Suprapubic skin (tissue), 4 donors: ENCODE results near the gene NDUFS5. TPM values are rescaled to one million over a fixed set of nuclear protein-coding genes. Genes with fewer than 3 reads are reported as not detected.

Experiments used
- DNase-seq, 2 donors: peaks; one replicate each; pipeline ENCODE4 v3.0.0-alpha.2; 2019; ENCODE audit warnings: low spot score in 2 of 2
- H3K27ac ChIP-seq: fragments of 200-600 bp; sonication (generic); one replicate; pipeline ENCODE4 v1.5.1; 2019
- H3K27me3 ChIP-seq: fragments of 200-600 bp; sonication (generic); one replicate; pipeline ENCODE4 v1.5.1; 2019
- H3K36me3 ChIP-seq: fragments of 200-600 bp; sonication (generic); one replicate; pipeline ENCODE4 v1.5.1; 2019
- H3K4me1 ChIP-seq: fragments of 200-600 bp; sonication (generic); one replicate; pipeline ENCODE4 v1.5.1; 2019
- H3K4me3 ChIP-seq: fragments of 200-600 bp; sonication (generic); one replicate; pipeline ENCODE4 v1.5.1; 2019; ENCODE audit warnings: mild to moderate bottlenecking
- H3K9me3 ChIP-seq: fragments of 200-600 bp; sonication (generic); one replicate; pipeline ENCODE4 v1.5.1; 2019
- EP300 ChIP-seq: sonication (generic); formaldehyde crosslinking; IDR thresholded peaks from one replicate; pipeline ENCODE4 v1.6.1; 2017; ENCODE audit warnings: antibody characterized with exemption
- POLR2A ChIP-seq, 2 donors: fragments of 450-650 bp; IDR thresholded peaks; one replicate each; pipeline ENCODE4 v1.6.1; 2017; ENCODE audit warnings: antibody characterized with exemption in 2 of 2, mild to moderate bottlenecking in 2 of 2, moderate library complexity in 2 of 2
- POLR2AphosphoS5 ChIP-seq, 3 donors: sonication (generic); formaldehyde crosslinking; IDR thresholded peaks; one replicate each; pipeline ENCODE4 v1.6.1; 2017; ENCODE audit warnings: antibody characterized with exemption in 3 of 3
- WGBS: methylation state at CpG from one replicate; pipeline ENCODE4 v1.1.5; 2018; 5-methylcytosine and 5-hydroxymethylcytosine counted together
- total RNA-seq, 4 donors: library from RNA; depleted of rRNA; stranded (reverse); fragments of >200 nt; gene quantifications; one replicate each; pipeline ENCODE4 v1.1.0, GENCODE V29; 2016
- TF ChIP-seq, protein P1 (sequence below), 2 donors: fragments of 200-600 bp in 1 of 2; fragments of 450-650 bp in 1 of 2; sonication (generic) in 1 of 2; IDR thresholded peaks; one replicate each; pipeline ENCODE4 v1.5.1; 2016 to 2019; ENCODE audit warnings: antibody characterized with exemption in 2 of 2, mild to moderate bottlenecking in 1 of 2, moderate library complexity in 1 of 2

Gene NDUFS5
- total RNA-seq, 4 donors from 2014 or later = 314 to 371 (median 352) TPM

DNA sequence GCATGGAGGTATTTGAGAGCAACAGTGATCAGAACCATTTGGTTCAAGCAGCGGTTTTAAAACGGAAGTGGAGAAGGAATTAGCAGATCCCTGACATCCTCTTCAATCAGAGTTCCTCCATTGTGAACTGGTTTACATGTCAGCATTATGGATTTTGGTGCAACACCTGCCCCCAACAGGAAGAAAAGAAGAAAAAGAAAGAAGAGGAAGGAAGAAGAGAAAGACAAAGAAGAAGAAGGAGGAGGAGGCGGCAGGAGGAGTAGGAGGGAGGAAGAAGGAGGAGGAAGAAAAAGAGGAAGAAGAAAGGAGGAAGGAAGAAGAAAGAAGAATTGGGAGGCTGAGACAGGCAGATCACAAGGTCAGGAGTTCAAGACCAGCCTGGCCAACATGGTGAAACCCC, 17.4 kb downstream of the NDUFS5 start:
- TF ChIP-seq POLR2A (IDR thresholded peaks at IDR 0.05) (no peak), POLR2AphosphoS5 (IDR thresholded peaks at IDR 0.05) (no peak), EP300 (no peak)
- TF ChIP-seq, protein P1, sequence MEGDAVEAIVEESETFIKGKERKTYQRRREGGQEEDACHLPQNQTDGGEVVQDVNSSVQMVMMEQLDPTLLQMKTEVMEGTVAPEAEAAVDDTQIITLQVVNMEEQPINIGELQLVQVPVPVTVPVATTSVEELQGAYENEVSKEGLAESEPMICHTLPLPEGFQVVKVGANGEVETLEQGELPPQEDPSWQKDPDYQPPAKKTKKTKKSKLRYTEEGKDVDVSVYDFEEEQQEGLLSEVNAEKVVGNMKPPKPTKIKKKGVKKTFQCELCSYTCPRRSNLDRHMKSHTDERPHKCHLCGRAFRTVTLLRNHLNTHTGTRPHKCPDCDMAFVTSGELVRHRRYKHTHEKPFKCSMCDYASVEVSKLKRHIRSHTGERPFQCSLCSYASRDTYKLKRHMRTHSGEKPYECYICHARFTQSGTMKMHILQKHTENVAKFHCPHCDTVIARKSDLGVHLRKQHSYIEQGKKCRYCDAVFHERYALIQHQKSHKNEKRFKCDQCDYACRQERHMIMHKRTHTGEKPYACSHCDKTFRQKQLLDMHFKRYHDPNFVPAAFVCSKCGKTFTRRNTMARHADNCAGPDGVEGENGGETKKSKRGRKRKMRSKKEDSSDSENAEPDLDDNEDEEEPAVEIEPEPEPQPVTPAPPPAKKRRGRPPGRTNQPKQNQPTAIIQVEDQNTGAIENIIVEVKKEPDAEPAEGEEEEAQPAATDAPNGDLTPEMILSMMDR (IDR thresholded peaks at IDR 0.05) = no peak
- WGBS = 91% methylated on average over 3 of the region's 3 CpGs

DNA sequence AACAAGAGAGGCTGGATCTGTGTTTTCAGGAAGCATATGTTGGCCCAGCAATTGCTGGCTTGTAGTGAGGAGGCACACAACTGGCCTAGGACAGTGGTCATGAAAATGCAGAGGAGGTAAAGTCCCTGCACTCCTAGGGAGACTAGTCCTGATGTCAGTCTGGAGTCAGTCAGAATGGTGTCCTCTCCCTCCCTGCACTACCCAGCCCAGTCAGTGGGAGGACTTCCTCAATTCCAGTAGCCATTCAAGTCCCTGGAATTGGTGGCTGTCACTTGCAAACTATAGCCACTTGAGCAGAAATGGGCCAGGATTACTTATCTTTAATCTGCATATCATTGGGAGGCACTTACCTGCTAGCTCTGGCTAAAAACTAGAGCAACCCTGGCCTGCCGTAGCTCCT, 18.6 kb downstream of the NDUFS5 start:
- H3K9me3 ChIP-seq = no peaks in the 10 kb centered on the region
- H3K4me1 ChIP-seq = peaks cover 4% of the 10 kb centered on the region
- no peak overlapping the region for H3K27ac ChIP-seq
- H3K36me3 ChIP-seq = peaks cover 57% of the 10 kb centered on the region
- no peaks in the 10 kb centered on the region for H3K27me3 ChIP-seq
- no peak overlapping the region for H3K4me3 ChIP-seq
- no peak for TF ChIP-seq POLR2AphosphoS5 (IDR thresholded peaks at IDR 0.05)
- no peak for TF ChIP-seq EP300
- no peak for TF ChIP-seq POLR2A (IDR thresholded peaks at IDR 0.05)
- TF ChIP-seq, protein P1 (IDR thresholded peaks at IDR 0.05) = no peak
- WGBS = 78% methylated on average over 1 of the region's 1 CpG
- DNase-seq = peak in 1 of 2 donors; percentile 34

More for the DNA sequence above, 17.4 kb downstream of the NDUFS5 start:
- H3K27me3 ChIP-seq = no peaks in the 10 kb centered on the region
- H3K36me3 ChIP-seq = peaks cover 52% of the 10 kb centered on the region
- H3K4me3 ChIP-seq = no peak overlapping the region
- H3K9me3 ChIP-seq = no peaks in the 10 kb centered on the region
- peaks cover 4% of the 10 kb centered on the region for H3K4me1 ChIP-seq
- peak in 1 of 2 donors; percentile 4 for DNase-seq
- H3K27ac ChIP-seq = no peak overlapping the region

DNA sequence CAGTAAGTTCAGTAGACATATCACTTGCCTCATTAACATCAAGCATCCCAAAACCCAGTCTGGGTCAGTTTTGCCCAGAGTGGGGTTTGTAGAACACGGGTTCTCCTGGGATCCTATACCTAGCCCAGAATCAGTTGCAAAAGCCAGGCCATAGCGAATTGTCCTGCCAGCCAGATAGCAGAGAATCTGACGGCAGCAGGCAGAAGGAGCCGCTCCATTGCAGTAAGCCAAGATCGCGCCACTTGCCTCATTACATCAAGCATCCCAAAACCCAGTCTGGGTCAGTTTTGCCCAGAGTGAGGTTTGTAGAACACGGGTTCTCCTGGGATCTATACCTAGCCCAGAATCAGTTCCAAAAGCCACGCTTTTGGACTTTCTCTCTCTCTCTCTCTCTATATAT, 19.1 kb downstream of the NDUFS5 start:
- Histone ChIP-seq H3K9me3 (no peaks in the 10 kb centered on the region), H3K4me3 (no peak overlapping the region), H3K27me3 (no peaks in the 10 kb centered on the region), H3K36me3 (peaks cover 62% of the 10 kb centered on the region), H3K4me1 (peaks cover 4% of the 10 kb centered on the region), H3K27ac (no peak overlapping the region)
- DNase-seq = peak in 1 of 2 donors; percentile 20
- WGBS = 93% methylated on average over 8 of the region's 8 CpGs
- no peak for TF ChIP-seq POLR2A (IDR thresholded peaks at IDR 0.05)
- no peak for TF ChIP-seq EP300
- no peak for TF ChIP-seq POLR2AphosphoS5 (IDR thresholded peaks at IDR 0.05)
- TF ChIP-seq, protein P1 (IDR thresholded peaks at IDR 0.05) = no peak

DNA sequence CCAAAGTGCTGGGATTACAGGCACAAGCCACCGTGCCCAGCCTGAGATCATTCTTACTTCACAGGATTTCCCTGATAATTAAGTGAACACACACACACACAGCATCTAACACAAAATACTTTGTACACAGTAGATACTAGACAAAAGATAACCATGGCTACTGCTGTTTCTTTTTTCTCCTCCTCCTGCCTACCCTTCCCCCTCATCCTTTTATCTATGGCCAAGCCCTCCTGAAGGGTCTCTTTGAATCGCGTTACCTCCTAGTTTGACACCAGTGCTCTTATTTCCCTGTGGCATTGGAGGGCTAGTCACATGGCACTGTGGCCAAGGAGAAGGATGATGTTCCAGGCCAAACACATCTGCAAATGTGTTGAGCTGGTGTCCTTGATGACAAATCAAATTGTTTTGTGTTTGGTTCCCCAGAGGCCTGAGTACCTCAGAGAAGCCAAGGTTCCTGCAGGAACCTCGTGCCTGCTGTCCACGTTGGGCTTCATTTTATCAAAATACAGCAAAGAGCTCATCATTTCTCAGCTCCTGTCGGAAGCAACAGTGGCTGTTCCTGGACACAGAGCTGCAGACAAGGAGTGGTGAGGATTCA, 20.6 kb downstream of the NDUFS5 start:
- Histone ChIP-seq H3K27me3 (no peaks in the 10 kb centered on the region), H3K9me3 (no peaks in the 10 kb centered on the region), H3K36me3 (peaks cover 53% of the 10 kb centered on the region), H3K27ac (peak overlapping the region; percentile 73), H3K4me1 (peaks cover 4% of the 10 kb centered on the region), H3K4me3 (no peak overlapping the region)
- WGBS = 71% methylated on average over 6 of the region's 6 CpGs
- peak in 1 of 2 donors; percentile 45 for DNase-seq
- TF ChIP-seq EP300 (no peak), POLR2A (IDR thresholded peaks at IDR 0.05) (no peak), POLR2AphosphoS5 (IDR thresholded peaks at IDR 0.05) (no peak)
- TF ChIP-seq, protein P1 (IDR thresholded peaks at IDR 0.05) = no peak

DNA sequence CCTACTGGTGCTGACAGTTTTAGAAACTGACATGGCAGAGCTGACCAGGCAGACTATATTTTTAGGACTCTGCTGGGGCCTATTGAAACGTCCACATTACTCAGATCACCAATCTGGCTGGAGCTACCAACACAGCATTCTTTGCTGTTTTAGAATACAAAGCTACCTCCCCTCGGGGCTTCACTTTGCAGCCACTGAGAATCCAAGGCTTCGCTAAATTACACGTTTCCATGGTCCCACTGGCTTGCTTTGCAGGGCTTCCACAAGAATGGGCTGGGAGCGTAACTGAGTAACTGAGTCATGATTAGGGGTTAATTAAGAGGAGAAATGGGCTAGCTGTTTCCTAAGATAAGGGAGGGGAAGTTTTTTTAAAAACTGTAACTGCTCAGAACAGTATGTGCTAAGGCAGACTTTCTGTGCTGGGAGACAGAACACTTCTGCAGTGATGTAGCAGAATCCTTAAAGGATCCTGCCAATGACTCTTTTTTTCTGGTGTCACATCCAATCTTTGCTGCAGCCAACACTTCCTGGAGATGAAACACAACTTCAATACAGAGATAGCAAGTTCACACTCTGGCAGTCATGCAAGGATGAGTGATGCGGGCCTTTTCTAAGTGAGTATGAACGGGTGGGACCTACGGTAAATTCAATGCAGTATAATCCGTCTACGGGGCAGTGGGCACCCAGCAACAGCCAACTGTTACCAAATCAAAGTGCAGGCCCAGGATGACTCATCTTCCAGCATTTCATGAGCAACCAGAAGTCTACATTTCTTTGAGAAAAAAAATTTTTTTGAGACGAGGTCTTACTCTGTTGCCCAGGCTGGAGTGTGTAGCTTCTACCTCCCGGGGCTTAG, 21.5 kb downstream of the NDUFS5 start:
- peak in 1 of 3 donors; percentile 7 for TF ChIP-seq POLR2AphosphoS5 (IDR thresholded peaks at IDR 0.05)
- no peak for TF ChIP-seq POLR2A (IDR thresholded peaks at IDR 0.05)
- DNase-seq = peak in 1 of 2 donors; percentile 79
- H3K4me3 ChIP-seq = no peak overlapping the region
- H3K4me1 ChIP-seq = peaks cover 4% of the 10 kb centered on the region
- H3K9me3 ChIP-seq = no peaks in the 10 kb centered on the region
- WGBS = 60% methylated on average over 11 of the region's 12 CpGs
- peak overlapping the region; percentile 73 for H3K27ac ChIP-seq
- peaks cover 44% of the 10 kb centered on the region for H3K36me3 ChIP-seq
- no peaks in the 10 kb centered on the region for H3K27me3 ChIP-seq
